ENCODE measurements around the gene SYTL1.

The SYTL1 gene

DNA sequence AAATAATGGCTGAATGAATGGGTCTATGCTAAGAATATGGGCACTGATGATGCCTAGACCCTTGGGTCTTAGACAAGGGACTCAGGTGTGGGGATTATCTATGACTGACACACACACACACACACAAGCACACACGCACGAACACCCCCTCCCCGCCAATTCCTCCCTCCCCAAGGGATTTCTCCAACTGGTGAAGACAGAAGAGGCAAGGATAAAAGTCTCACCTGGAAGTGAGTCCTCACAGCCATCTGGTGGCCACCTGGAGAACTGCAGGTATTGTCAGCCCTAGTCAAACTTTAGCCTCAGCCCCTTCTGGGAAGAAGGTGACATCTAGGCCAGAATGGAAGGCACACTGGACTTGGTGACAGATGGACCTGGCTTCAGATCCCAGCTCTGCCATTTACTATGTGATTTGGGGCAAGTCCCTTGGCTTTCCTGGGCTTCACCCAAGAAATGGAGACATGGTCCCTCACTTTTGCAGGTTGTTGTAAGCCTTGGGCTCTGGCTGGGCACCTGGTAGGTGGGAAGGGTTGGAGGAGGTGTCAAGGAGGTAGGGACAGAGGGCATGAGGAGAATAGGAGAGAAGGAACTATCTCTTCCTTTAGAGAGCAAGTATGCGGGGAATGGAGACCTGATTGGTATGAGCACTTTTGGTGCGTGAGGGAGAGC, 46.6 kb downstream of the SYTL1 start:
- DNase-seq = peak; percentile 67 to 80

DNA sequence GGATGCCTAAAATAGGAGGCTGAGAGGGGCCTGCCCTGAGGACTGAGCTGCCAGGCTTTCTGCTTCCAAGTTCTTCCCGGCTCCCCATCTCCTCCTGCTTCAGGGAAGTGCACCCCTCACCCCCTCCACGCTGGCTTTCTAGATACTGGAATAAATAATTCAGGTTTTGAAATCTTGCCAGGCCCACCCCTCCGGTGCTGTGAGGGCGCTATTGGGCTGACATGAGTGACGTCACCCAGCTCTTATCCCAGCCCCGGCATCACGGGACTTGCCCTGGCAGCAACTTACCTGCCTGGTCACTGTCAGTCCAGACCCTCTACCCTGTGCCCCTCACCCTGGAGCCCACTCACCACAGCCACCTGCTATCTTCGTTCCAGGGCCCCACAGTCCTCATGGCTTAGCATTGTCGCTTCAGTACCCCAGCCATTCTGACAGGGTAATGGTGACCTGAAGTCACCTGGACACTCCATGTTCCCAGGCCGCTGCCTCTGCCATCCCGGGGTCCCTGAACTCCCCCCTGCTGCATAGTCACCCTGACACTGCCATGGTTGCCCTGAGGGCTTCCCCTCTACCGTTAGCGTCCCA, 49.8 kb downstream of the SYTL1 start:
- DNase-seq = peak; percentile 40 to 50

DNA sequence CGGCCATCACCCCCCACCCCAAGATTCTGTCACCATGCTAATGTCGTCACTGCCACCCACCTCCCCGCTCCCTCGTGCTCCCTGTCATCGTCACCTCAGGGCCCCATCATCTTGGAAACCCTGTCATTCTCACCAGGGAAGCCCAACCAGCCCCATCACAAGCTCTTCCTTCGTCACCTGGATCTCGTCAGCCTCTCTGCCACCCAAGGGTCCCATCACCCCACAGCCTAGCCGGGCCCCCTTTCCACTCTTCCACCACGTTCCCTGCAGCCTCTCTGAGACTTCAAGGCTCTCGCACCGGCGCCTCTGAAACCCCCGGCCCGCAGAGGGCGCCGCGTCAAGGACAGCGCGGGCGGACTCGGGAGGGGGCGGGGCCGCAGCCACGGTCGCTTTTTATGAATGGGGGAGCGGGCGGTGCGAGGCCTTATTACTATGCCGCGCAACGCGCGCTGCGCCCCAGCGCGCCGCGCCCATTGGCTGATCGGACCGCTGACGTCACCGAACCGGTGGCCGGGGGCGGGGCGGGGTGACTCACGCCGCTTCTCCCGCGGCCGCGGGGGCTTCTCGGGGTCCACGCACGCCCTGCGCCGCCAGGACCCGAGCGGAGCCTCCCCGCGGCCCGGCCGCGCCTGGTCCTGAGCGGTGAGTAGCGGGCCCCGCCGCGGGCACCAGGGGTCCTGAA, 50.4 kb downstream of the SYTL1 start, which contains the start of gene GPR3:
Gene GPR3, plus strand, starts transcription at position 527 of the 682 bp plus-strand sequence. CDS start 1,177 bp downstream, outside the sequence.
- peak; percentile 92 to 95 for DNase-seq

DNA sequence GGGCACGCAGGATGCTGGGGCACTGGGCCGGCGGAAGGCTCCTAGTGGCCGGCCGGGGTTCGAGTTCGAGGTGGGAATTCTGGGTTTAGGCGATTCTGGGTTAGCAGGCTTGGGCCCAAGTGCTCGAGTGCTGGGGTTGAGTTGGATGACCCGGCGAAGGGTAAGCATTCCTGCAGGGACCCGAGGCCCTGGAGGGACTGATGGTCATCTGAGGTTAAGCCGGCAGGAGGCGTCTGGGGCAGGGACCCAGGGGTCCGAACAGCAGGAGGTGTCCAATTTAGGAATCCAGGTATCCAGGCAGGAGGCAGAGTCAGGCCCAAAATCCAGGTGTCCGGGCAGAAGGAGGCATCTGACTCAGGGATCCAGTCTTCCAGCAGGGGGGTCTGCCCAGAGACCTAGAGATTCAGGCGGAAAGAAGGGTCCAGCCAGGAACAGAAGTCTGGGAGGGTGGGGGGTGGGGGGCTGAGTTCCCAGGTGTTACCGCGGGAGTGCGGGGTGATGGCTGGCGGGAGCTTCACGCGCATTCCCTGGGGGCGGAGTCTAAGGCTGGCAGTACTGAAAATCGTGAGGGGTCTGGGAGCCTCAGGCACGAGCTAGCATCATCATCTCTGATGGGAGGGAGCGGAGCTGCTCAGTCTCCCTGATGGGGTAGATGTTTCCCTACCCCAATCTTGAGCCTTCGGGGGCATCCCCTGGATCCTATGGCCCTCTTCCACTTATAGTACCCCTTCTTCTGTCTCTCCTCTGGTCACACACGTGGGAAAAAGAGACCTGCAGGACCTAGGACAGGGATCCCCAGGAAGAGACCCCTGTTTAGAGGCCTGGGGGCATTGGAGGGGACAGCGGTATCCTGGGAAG, 51.2 kb downstream of the SYTL1 start:
- DNase-seq = no peak

DNA sequence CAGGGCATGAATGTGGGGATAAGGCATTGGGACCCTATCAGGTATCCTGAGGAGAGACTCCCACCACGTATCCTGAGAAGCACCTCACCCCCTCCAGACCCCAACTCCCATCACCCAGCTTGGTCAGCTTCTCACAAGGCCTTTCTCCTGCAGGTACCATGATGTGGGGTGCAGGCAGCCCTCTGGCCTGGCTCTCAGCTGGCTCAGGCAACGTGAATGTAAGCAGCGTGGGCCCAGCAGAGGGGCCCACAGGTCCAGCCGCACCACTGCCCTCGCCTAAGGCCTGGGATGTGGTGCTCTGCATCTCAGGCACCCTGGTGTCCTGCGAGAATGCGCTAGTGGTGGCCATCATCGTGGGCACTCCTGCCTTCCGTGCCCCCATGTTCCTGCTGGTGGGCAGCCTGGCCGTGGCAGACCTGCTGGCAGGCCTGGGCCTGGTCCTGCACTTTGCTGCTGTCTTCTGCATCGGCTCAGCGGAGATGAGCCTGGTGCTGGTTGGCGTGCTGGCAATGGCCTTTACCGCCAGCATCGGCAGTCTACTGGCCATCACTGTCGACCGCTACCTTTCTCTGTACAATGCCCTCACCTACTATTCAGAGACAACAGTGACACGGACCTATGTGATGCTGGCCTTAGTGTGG, 51.9 kb downstream of the SYTL1 start:
- no peak for DNase-seq

DNA sequence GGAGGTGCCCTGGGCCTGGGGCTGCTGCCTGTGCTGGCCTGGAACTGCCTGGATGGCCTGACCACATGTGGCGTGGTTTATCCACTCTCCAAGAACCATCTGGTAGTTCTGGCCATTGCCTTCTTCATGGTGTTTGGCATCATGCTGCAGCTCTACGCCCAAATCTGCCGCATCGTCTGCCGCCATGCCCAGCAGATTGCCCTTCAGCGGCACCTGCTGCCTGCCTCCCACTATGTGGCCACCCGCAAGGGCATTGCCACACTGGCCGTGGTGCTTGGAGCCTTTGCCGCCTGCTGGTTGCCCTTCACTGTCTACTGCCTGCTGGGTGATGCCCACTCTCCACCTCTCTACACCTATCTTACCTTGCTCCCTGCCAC, 52.4 kb downstream of the SYTL1 start:
- no peak for DNase-seq

DNA sequence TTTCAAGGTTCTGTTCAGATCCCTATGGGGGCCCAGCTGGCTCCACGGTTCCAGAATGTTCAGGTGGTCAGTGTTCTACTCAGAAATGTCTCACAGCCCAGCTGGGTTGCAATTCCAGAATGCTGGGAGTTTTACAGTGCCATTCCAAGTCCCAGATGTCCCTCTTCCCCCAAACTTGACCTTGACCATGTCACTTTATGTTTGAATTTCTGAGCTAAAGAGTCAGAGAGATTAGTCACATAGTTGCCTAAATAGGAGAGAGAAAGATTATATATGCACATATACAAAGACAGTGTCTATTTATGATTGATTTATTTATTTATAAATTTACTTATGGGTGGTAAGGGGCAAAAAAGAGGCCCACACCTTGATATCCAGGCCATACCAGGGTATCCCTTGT, 53.1 kb downstream of the SYTL1 start:
- no peak for DNase-seq

DNA sequence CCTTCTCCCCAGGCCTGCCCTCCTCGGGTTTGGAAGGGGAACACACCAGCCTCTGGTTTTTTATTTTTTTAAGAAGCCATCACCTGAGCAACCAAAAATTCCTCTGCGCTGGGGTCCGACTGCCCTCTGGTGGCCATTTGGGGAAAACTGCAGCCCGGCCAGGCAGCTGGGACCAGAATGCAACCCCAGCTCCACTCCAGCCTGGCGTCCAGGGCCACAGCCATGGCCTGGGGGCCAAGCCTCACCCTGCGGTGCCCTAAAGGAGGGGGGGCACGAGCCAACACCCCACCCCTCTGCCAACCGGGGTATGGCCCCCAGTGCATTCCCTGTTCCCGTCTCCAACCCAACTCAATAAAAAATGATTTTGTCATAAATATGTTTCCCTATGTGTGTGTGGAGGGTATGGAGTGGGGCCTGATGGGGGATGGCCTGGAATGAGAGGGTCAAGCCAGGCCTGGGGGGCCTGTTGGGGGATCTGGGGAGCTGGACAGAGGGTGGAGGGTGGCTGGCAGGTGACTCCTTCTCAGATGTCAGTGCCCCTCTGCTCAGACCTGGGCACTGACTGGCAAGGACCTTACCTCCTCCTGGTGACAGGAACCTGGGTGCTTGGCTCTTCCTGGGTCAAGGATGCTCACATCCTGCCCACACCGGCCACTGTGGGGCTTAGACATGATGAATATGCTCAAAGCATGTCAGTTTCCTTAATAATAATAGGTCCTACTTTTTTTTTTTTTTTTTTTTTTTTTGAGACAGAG, 53.8 kb downstream of the SYTL1 start:
- peak; percentile 82 to 88 for DNase-seq

DNA sequence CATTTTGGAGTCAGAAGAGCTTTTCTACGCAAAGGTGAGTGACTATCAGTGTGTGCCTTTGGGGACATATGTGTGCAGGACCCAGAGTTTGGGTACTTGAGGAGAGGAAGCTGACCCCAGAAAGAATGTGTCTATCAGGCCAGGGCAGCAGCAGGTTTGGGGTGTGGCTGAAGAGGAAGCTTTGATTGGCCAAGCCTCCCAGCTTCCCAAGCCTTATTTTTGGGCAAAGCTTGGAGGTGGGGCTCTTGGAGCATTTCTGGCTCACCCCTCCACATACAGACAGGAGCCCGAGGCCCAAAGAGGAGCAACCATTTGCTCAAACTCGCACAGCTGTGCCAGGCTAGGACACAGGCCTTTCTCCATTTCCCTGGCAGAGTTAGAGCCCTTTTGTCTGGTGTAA, 55.3 kb downstream of the SYTL1 start:
- no peak for DNase-seq

DNA sequence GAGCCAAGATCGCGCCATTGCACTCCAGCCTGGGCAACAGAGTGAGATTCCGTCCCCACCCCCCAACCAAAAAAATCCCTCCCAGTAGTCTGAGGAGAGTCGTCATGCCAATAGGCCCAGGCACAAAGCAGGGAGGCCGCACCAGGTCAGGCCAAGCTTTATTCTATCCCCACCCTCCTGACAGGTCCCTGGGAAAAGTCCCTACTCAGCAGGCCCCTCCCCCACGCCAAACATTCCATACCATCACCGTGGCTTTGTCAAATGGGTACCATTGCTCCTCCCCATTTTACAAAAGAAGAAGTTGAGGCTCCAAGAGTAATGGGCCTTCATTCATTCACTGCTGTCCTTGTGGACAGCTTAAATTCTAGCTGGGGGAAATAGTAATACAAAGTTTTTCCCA, 55.9 kb downstream of the SYTL1 start:
- DNase-seq = no peak

DNA sequence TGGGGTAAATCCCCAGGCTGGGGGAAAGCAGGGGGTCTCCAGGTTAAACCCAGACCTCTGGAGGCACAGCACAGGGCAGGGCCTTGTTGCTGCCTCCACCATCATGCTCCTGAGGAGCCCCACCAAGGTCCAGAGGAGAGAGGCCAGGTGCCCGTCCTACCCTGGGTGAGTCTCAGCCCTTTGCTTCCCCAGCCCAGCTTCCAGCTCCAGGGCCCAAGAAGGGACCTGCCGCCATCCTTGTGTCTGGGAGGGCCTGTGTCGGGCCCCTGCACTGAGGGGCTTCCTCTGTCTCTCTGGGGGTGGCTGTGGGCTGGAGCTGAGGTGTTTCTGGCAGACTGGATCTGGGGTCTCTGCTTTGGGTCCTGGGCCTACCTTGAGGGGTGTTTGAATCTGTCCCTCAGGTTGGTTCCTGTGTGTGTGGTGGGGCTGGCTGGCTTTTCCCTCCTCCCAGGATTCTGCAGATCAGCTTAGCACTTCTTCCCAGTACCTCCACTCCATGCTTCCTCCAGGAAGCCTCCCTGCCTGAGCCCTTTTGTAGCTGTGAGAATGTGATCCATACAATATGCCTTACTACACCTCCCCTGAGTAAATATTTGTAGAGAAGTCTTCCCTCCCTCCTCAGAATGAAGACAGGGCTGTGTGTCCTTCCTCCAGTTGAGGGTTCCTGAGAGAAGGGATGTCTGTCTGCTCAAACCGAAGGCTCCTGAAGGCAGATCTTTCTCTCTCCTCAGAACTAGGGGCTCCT, 56.8 kb downstream of the SYTL1 start:
- DNase-seq = no peak

DNA sequence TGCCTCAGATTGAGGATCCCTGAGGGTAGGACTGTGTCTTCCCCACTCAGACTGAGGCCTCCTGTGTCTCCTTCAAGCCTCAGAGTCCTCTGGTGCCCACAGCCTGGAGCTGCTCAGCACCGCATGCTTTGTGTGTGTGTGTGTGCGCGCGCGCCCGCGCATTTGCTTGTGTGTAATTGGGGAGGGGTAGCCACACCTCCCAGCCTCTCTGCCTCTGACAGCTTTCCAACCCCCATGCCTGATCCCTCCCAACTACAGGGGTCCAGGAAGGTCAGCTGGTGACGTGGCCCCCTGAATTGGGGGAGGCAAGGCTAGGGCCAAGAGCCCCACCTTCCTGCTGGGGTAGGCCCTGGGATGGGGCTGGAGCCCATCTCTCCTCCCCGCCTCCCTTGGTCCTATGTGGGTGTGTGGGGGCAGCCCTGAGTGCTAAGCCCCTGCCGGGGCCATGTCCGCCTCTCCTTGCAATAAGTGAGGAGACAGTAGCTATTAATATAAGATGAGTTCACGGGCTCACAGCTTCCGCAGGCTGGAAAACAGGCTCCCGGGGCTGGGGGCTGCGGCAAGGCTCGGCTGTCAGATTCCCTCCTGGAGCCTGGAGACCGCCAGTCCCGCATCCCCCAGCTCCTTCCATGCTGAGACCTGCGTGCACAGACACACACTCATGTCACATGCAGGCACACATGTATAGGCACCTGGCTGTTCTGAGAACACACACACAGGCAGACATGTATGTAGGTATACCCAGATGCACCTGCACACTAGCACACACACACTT, 57.6 kb downstream of the SYTL1 start:
- no peak for DNase-seq

DNA sequence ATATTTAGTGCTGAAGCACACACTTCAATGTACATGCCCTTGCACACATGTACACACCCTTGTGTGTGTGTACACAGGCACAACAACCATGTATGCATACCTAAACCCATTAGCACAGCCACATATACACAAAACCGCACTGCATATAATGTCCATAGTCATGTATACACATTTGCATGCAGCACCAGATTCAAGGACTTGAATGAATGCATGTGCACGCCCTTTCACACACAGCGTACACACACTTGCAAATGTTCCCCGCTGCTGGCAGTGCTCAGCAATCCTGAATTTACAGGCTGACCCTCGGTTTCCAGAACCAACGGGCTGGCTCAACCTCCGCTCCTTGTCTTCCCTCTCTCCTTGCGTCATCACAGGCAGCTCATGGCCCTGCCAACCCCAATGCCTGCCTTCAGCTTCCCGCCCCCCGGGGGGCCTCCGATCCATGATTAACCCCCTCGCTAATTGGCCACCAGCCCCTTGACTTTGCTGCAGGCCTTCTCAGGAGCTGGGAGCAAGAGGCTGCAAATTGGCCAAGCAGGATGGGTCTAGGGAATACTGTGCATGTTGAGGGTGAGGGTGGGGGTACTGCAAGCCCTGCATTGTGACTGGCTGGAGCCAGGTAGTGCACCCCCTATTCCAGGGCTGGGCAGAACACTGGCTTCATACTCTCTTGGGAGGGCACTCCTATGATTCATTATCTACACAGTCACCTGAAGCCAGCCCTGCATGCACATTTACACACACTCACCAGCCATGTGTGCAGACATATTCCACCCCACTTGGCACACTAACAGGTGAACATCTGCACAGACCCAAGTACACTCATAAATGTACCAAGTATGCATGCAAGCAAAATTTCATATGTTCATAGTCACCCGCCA, 58.5 kb downstream of the SYTL1 start:
- DNase-seq = no peak

DNA sequence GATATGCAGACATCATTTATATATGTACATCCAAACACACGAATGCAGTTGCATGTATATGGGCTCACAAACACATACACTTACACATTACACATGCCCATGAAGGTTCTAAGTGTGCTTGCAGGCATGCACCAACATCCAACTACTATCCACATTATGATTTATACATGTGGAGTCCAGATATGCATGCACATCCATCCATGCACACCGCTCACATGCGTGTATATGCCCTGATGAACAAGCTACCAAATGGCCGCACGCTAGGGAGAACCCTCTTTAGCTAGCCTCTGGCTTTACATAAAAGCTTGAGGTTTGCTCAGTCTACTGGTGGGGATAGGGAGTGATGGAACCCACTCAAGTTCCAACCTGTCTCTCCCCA, 59.1 kb downstream of the SYTL1 start:
- no peak for DNase-seq

DNA sequence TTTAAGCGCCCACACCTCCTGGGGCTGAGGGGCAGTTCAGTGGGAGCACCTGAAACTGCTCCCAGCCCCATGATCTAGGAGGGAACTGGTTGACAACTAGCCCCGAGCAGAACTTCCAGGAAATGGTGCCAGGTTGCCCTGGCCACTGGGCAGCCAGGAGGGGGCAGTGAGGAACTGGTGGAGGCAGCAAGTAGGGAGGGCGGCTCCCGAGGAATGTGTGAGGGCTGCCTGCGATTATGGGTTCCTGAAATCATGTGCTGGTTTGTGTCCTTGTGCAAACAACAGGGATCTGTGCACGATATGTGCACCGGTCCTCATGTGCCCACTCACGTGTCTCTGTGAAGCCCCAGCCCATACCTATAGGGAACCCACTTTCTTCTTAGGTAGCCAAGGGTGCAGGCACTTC, 60.5 kb downstream of the SYTL1 start:
- peak in 1 of 2 donors; percentile 47 for DNase-seq

DNA sequence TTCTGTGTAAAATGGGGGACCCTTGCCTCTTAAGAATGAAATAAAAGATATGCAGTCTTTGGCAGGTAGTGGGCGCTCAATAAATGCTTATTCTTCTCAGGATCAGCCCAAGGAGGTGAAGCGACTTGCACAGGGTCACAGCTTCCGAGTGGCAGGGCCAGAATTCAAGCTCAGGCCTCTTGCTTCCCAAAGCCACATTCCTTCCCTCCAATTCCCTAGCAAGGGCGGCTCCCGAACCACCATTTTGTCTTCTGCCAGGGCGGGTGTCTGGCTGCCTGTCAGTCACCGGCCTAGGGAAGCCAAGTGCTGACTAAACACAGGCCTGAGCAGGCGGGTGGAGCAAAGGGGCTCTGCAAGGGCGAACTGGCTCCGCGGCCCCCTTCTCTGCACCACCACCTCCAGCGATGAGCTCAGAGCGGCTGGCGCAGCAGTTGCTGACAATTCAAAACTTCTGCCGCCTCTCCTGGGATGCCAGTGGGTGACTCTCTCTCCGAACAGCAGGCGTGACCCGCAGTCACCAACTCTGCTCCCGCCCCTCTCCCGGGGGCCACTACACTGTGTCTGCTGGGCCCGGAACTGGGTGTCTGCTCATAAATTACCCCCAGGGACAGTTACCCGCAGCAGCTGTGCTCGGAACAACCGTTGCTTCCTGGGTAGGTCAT, 61.4 kb downstream of the SYTL1 start:
- peak; percentile 31 to 41 for DNase-seq
